Prostate gland (tissue), 2 donors: Measurements from ENCODE around the gene STAT3.

Experiments used
- CTCF ChIP-seq, 4 experiments: fragments of 200-600 bp in 2 of 4; fragments of 450-650 bp in 2 of 4; sonication (generic) in 2 of 4; IDR thresholded peaks; 1 replicate in 3 of 4; 2 replicates in 1 of 4; pipeline ENCODE4 v1.5.1; 2016 to 2019; ENCODE audit warnings: antibody characterized with exemption in 4 of 4, mild to moderate bottlenecking in 2 of 4, moderate library complexity in 2 of 4
- POLR2A ChIP-seq: fragments of 450-650 bp; IDR thresholded peaks from one replicate; pipeline ENCODE4 v1.6.1; 2016; ENCODE audit warnings: antibody characterized with exemption, mild to moderate bottlenecking
- POLR2AphosphoS5 ChIP-seq: sonication (generic); formaldehyde crosslinking; IDR thresholded peaks from one replicate; pipeline ENCODE4 v1.6.1; 2017; ENCODE audit warnings: antibody characterized with exemption

- TF ChIP-seq CTCF (IDR thresholded peaks at IDR 0.05) = no peak
- no peak for TF ChIP-seq POLR2AphosphoS5
- TF ChIP-seq POLR2A = no peak
Observed at GRCh38 chr17:42363767-42364585, 24.3 kb downstream of the STAT3 start.
